HepG2 (cell line): ENCODE data around the gene HYAL1. TPM values are rescaled to one million over a fixed set of nuclear protein-coding genes. Genes with fewer than 3 reads are reported as not detected.
A peak's percentile ranks its signal among the peaks of the same experiment; 100 is the strongest.

Source experiments
- CBX2 ChIP-seq, 2 experiments: fragments of 200-600 bp in 1 of 2; sonication (generic); formaldehyde crosslinking in 1 of 2; IDR thresholded peaks; 2 replicates each; pipeline versions ENCODE4 v1.7.0 to v1.8.1; 2018 to 2022; ENCODE audit warnings: low read depth in 2 of 2, low read length in 1 of 2, mild to moderate bottlenecking in 1 of 2, missing genetic modification reagents in 1 of 2
- HDAC1 ChIP-seq: sonication (generic); formaldehyde crosslinking; IDR thresholded peaks from 2 replicates; pipeline ENCODE4 v1.5.1; 2020; ENCODE audit warnings: mild to moderate bottlenecking, missing genetic modification reagents
- IKZF4 ChIP-seq: sonication (generic); formaldehyde crosslinking; IDR thresholded peaks from 2 replicates; pipeline ENCODE4 v1.5.1; 2020; ENCODE audit warnings: borderline replicate concordance, mild to moderate bottlenecking, low read depth, missing genetic modification reagents; ENCODE audit errors: not compliant biosample characterization
- PPARG ChIP-seq: conservative IDR thresholded peaks from 2 replicates; pipeline ENCODE4 v1.6.1; 2016; ENCODE audit warnings: missing biosample characterization, missing genetic modification reagents
- RBM39 ChIP-seq: fragments of 200-400 bp; formaldehyde crosslinking; IDR thresholded peaks from one replicate; pipeline ENCODE4 v1.6.1; 2018; ENCODE audit warnings: antibody characterized with exemption, mild to moderate bottlenecking, low read depth, low read length; ENCODE audit not compliant: poor library complexity, severe bottlenecking
- U2AF1 ChIP-seq: fragments of 200-400 bp; formaldehyde crosslinking; optimal IDR thresholded peaks from 2 replicates; pipeline ENCODE3; 2017; ENCODE audit warnings: mild to moderate bottlenecking, low read depth, low read length
- ZNF724P ChIP-seq: sonication (generic); formaldehyde crosslinking; IDR thresholded peaks from 2 replicates; pipeline ENCODE4 v1.8.0; 2022; ENCODE audit warnings: missing genetic modification reagents, borderline replicate concordance
- ZNF737 ChIP-seq: sonication (generic); formaldehyde crosslinking; IDR thresholded peaks from 2 replicates; pipeline ENCODE4 v1.5.0; 2020; ENCODE audit warnings: missing genetic modification reagents, mild to moderate bottlenecking, borderline replicate concordance
- polyA plus RNA-seq, 8 experiments: library from polyadenylated mRNA; depleted of rRNA in 3 of 8; stranded (reverse) in 7 of 8; unstranded in 1 of 8; fragments of >200 nt; fragmentation: Illumina TruSeq in 4 of 8; extraction: Trizol in 4 of 8; gene quantifications; 2 replicates each; pipeline versions ENCODE4 v1.2.1 to v1.2.3, GENCODE V29; 2011 to 2016; ENCODE audit warnings: low read depth in 4 of 8, missing spikeins in 1 of 8, mixed read lengths in 1 of 8; ENCODE audit not compliant: insufficient read depth in 1 of 8
- total RNA-seq, 5 experiments: library from RNA; depleted of rRNA; stranded (reverse); fragments of >200 nt; fragmentation: Illumina TruSeq; extraction: Trizol; gene quantifications; 2 replicates each; pipeline ENCODE4 v1.2.3, GENCODE V29; 2016; ENCODE audit warnings: low read depth in 1 of 5
- TF ChIP-seq, protein P1 (sequence below): sonication (generic); formaldehyde crosslinking; IDR thresholded peaks from 2 replicates; pipeline ENCODE4 v1.5.0; 2020; ENCODE audit warnings: mild to moderate bottlenecking, missing genetic modification reagents, borderline replicate concordance
- TF ChIP-seq, protein P2 (sequence below): sonication (generic); formaldehyde crosslinking; IDR thresholded peaks from 2 replicates; pipeline ENCODE4 v1.4.0; 2020; ENCODE audit warnings: mild to moderate bottlenecking, missing genetic modification reagents

The HYAL1 gene
- total and polyA plus RNA-seq, 2 of the 13 experiments (the other 11 are each of a cell fraction or from before 2014, with no cell fraction given) = 76.5 to 193 TPM

DNA sequence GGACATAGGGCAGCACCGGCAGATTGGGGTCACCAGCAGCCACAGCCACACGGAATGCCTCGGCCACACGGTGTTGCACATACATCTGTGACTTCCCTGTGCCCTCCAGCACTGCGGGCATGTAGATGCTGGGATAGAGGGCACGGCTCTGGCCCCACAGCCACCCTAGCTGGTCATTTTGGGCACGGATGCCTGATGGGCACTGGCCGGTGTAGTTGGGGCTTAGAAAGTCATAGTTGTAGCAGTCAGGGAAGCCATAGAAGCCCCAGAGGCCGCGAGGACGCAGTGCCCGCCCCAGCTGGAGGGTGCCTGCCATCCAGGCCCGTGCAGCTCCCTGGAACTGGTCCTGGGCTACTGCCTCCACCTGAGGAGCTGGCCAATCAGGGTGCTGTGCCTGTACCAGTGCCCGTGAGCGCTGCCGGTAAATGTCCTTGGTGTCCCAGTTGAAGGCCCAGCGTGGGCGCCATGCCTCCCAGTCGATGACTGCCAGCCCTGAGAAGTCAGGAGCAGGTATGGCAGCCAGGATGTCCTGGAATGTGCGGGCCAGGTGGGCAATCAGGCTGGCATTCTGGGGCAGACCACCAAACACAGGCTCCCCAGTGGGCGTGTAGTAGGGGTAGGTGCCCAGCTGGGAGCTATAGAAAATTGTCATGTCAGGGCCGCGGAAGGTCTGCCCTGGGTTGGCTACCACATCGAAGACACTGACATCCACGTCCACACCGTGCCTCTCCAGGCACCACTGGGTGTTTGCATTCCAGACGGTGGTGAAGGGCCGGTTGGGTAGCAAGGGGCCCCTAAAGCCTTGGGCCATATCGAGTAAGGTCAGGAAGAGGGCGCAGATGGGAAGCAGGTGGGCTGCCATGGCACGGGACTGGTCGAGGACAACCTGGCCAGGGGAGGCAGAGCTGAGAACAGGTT lies 1.0 kb downstream of the HYAL1 start (continued):
- TF ChIP-seq, protein P1, sequence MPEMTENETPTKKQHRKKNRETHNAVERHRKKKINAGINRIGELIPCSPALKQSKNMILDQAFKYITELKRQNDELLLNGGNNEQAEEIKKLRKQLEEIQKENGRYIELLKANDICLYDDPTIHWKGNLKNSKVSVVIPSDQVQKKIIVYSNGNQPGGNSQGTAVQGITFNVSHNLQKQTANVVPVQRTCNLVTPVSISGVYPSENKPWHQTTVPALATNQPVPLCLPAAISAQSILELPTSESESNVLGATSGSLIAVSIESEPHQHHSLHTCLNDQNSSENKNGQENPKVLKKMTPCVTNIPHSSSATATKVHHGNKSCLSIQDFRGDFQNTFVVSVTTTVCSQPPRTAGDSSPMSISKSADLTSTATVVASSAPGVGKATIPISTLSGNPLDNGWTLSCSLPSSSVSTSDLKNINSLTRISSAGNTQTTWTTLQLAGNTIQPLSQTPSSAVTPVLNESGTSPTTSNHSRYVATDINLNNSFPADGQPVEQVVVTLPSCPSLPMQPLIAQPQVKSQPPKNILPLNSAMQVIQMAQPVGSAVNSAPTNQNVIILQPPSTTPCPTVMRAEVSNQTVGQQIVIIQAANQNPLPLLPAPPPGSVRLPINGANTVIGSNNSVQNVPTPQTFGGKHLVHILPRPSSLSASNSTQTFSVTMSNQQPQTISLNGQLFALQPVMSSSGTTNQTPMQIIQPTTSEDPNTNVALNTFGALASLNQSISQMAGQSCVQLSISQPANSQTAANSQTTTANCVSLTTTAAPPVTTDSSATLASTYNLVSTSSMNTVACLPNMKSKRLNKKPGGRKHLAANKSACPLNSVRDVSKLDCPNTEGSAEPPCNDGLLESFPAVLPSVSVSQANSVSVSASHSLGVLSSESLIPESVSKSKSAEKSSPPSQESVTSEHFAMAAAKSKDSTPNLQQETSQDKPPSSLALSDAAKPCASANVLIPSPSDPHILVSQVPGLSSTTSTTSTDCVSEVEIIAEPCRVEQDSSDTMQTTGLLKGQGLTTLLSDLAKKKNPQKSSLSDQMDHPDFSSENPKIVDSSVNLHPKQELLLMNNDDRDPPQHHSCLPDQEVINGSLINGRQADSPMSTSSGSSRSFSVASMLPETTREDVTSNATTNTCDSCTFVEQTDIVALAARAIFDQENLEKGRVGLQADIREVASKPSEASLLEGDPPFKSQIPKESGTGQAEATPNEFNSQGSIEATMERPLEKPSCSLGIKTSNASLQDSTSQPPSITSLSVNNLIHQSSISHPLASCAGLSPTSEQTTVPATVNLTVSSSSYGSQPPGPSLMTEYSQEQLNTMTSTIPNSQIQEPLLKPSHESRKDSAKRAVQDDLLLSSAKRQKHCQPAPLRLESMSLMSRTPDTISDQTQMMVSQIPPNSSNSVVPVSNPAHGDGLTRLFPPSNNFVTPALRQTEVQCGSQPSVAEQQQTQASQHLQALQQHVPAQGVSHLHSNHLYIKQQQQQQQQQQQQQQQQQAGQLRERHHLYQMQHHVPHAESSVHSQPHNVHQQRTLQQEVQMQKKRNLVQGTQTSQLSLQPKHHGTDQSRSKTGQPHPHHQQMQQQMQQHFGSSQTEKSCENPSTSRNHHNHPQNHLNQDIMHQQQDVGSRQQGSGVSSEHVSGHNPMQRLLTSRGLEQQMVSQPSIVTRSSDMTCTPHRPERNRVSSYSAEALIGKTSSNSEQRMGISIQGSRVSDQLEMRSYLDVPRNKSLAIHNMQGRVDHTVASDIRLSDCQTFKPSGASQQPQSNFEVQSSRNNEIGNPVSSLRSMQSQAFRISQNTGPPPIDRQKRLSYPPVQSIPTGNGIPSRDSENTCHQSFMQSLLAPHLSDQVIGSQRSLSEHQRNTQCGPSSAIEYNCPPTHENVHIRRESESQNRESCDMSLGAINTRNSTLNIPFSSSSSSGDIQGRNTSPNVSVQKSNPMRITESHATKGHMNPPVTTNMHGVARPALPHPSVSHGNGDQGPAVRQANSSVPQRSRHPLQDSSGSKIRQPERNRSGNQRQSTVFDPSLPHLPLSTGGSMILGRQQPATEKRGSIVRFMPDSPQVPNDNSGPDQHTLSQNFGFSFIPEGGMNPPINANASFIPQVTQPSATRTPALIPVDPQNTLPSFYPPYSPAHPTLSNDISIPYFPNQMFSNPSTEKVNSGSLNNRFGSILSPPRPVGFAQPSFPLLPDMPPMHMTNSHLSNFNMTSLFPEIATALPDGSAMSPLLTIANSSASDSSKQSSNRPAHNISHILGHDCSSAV (CRISPR knock-in tag) = no peak
- TF ChIP-seq HDAC1 (CRISPR knock-in tag) (no peak), RBM39 (no peak), CBX2 (IDR thresholded peaks at IDR 0.05; ENCODE audit: low read depth, low read length) (no peak), CBX2 (CRISPR knock-in tag; IDR thresholded peaks at IDR 0.05; ENCODE audit: low read depth) (no peak), ZNF724P (no peak), ZNF737 (peak; percentile 73; the same call in 1 of the 2 replicates), IKZF4 (CRISPR knock-in tag) (no peak), PPARG (CRISPR knock-in tag) (no peak), U2AF1 (no peak)
- TF ChIP-seq, protein P2, sequence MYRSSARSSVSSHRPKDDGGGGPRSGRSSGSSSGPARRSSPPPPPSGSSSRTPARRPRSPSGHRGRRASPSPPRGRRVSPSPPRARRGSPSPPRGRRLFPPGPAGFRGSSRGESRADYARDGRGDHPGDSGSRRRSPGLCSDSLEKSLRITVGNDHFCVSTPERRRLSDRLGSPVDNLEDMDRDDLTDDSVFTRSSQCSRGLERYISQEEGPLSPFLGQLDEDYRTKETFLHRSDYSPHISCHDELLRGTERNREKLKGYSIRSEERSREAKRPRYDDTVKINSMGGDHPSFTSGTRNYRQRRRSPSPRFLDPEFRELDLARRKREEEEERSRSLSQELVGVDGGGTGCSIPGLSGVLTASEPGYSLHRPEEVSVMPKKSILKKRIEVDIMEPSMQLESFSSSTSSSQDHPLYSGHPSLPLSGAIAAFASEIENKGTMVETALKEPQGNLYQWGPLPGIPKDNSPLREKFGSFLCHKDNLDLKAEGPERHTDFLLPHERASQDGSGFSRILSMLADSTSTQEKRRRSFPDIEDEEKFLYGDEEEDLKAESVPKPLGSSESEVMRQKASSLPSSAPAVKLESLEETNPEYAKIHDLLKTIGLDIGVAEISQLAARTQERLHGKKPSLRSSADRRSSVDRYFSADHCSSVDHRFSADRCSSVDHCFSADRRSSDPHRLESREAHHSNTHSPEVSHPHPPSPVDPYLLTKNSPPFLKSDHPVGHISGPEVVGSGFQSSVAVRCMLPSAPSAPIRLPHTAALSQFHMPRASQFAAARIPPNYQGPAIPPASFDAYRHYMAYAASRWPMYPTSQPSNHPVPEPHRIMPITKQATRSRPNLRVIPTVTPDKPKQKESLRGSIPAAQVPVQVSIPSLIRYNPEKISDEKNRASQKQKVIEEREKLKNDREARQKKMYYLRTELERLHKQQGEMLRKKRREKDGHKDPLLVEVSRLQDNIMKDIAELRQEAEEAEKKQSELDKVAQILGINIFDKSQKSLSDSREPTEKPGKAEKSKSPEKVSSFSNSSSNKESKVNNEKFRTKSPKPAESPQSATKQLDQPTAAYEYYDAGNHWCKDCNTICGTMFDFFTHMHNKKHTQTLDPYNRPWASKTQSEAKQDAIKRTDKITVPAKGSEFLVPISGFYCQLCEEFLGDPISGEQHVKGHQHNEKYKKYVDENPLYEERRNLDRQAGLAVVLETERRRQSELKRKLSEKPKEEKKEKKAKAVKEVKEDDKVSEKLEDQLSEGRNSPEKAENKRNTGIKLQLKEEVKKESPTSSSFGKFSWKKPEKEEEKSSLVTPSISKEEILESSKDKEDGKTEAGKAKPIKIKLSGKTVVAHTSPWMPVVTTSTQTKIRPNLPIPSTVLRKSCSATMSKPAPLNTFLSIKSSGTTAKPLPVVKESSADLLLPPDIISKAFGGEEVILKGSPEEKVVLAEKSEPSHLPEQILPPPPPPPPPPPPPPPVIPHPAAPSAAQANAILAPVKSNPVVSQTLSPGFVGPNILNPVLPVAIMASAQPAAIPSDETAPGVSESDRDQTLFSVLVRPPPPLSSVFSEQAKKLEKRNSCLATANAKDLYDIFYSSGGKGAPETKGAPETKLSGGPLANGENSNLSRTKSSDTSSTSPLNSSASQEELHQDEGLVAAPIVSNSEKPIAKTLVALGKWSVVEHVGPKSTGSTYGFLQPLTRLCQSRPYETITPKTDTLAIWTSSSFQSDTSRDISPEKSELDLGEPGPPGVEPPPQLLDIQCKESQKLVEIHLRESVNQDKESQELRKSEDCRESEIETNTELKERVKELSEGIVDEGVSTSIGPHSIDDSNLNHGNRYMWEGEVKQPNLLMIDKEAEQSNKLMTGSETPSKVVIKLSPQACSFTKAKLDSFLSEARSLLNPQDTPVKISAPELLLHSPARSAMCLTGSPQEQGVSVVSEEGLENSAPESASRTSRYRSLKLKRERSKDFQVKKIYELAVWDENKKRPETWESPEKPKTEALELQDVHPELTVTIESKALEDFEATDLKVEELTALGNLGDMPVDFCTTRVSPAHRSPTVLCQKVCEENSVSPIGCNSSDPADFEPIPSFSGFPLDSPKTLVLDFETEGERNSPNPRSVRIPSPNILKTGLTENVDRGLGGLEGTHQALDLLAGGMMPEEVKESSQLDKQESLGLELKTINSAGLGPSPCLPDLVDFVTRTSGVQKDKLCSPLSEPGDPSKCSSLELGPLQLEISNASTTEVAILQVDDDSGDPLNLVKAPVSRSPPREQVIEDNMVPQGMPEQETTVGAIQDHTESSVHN (CRISPR knock-in tag) = no peak
